HG03565 (cell line): ENCODE data around the gene NEAT1.

ENCODE experiments used
- ATAC-seq: cut with Tn5 transposase; IDR thresholded peaks from one replicate; pipeline ENCODE4 v1.9.1; 2021; ENCODE audit warnings: mild to moderate bottlenecking, moderate library complexity; ENCODE audit not compliant: unreplicated experiment

NEAT1 gene

DNA sequence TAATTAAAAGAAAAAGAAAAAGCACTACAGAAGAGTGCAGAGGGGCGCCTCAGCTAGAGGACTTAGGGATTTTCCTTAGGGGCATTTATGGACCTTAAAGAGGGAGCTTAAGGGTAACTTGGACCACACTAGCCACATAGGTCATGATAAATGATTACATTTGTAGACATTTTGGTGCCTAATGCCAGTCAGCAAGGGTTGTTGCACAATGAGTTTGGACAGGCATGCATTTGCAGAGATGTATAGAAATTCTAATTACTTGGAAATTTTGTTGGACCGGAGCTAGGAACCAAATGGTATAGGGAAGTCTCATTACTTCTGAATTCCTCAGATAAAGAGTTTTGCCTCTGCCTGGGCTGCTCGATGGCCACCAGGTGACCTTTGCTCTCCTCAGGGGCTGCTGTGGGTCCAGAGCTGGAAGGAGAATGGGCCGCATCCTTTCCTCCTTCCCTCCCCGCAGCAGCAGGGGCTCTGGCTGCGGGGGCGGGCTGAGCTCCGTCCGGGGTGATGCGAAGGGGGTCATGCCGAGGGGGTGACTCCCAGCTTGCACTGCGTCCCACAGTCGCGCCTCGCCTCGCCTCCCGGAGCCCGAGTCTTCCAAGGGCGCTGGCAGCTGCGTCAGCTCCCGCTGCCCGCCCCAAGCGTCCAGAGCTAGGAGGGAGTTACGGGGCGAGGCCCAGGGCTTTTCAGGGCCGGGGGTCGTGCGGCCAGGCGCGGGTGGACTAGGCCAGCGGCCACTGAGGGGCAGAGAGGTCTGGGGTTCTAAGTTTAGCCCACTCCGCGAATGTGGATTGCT, 56.0 kb downstream of the NEAT1 start:
- ATAC-seq: no peak

DNA sequence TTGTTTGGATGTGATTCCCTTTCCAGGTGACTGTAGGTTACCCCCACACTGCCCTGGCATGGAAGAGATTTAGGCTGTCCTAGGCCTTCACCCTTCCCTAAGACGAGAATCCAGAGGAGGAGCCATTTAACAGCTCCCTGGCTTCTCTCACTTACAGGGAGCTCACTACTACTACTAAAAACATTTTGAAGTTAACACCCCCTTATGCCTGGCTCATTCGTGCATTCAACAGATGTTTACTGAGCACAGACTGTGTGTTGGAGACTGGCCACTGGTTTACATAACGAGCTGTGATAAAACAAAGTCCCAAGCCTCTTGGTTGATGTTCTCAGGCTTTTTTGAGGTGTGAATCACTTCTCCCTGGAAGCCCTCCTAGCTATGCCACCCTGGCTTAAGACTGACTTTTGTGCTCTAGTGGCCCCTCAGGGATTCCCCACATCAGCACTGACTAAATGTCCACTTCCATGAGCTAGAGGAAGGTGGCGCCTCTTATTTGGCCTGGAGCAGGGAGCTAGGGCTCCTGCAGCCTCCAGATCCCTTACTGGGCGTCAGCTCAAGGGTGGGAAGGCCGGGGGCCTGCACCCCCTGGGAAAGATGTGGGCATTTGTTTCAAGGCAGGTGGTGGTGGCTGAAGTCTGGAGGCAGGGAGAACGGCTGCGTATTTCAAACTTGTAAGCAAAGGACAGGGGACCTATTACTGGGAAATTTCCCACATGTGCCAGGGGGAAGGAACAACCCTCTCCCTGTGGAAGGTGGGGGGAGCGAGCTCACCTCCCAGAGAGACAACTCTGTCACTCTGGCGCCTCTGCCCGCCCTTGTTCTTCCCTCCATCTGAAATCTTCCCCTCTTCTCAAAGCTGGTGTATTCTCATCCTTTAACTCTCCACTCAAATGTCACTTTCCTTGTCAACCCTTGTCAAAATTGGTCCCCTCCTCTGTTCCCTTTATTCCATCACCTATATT, 56.9 kb downstream of the NEAT1 start:
- ATAC-seq: no peak

DNA sequence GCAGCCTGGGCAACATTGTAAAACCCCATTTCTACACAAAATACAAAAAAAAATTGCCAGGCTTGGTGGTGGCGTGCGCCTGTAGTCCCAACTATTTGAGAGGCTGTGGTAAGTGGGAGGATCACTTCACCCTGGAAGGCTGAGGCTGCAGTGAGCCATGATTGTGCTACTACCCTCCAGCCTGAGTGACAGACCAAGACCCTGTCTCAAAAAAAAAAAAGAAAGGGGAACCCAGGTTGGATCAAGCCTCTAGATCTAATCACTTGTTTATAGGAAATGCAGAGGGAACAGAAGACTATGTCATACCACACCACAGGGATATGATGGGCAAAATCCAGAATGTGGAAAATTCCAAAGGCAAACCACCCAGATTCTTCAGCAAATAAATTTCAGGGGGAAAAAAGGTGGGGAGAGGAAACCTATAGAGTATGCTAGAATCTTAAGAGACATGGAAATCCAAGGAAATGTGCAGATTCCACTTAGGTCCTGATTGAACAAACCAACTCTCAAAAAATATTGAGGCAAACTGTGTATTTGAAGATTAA, 59.8 kb downstream of the NEAT1 start:
- ATAC-seq: no peak

DNA sequence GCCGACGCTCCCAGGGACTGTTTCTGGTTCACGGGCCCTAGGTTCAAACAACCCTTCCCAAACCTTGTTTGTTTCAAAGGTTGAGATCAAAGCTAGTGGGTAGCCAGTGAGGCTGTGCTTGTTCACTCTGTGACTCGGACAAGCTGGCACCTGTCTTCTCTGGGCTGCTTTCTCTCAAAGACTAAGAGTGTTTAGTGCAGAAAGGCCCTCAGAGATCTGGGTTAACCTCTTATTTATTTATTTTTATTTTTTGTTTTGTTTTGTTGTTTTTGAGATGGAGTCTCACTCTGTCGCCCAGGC, 63.3 kb downstream of the NEAT1 start:
- ATAC-seq: no peak

DNA sequence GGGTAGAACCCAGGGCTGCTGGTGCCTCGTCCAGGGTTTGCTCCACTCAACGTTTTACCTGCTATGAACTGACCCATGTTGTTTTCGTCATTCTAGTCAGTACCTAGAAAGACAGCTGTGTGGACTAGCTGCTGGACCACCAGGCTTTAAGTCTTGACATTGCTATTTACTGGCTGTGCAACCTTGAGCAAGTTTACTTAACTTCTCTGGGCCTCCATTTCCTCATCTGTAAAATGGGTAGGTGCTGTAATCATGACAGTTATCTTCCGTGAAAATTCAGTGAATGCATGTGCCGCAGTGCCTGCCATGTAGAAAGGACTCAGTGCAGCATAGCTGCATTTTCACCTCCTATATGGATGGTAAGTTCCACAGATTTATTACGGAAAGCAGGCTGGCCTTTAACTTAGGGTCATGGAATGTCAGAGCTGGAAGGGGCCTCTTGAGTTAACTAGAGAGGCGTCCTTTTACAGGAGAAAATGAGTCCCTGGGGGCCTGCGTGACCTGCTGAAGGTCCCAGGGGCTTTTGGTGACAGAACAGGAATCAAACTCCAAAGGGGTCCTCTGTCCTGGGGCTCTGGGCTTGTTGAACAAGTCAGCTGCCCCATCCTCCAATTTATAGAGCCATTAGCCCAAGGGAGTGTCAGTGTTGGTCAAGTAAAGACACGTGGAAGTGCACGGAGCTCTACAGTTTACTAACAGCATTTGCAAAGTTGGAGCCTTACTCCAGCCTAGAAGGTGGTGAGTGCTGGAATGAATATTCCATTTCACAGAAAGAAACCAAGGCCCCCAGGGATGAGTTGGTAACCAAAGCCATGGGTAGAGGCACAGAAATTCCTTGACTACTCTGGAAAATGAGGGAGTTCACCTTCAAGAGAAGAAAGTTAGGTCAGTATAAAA, 64.2 kb downstream of the NEAT1 start:
- ATAC-seq: no peak

DNA sequence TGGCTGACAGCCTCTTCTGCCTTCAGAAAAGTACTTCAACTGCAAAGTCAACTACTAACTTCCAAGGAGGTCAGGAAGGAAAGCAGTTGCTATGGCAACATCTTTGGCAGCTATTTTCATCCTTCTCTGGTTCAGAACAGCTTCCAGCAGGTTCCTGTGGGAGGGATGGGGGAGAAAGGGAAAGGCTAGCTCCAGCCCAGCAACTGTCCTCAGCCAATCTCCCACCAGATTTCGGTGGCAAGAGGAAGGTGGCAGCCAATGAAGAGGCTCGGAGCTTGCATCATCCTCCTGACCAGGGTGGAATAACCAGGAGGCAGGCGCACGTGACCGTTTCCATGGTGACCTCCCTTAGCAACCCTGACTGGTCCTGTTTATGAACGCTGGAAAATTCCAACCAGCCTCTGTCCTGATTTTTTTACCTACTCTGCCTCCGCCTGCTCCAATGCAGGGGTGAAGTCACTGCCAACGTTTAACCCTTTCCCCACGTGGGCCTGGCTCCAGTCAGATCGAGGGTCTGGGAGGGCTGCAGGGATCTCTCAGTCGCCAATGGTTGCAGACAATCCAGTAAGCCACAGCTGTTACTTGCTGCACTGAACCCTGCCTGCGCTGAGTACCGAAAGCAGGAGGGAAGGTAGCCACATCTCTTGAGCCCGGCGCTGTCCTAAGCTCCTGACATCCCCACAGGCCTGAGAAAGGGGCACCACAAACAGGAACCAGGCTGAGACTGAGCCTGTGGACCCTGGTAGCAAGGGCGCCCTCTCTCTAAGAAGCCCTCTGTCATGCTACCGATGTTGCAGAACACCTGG, 65.1 kb downstream of the NEAT1 start:
- no peak for ATAC-seq

DNA sequence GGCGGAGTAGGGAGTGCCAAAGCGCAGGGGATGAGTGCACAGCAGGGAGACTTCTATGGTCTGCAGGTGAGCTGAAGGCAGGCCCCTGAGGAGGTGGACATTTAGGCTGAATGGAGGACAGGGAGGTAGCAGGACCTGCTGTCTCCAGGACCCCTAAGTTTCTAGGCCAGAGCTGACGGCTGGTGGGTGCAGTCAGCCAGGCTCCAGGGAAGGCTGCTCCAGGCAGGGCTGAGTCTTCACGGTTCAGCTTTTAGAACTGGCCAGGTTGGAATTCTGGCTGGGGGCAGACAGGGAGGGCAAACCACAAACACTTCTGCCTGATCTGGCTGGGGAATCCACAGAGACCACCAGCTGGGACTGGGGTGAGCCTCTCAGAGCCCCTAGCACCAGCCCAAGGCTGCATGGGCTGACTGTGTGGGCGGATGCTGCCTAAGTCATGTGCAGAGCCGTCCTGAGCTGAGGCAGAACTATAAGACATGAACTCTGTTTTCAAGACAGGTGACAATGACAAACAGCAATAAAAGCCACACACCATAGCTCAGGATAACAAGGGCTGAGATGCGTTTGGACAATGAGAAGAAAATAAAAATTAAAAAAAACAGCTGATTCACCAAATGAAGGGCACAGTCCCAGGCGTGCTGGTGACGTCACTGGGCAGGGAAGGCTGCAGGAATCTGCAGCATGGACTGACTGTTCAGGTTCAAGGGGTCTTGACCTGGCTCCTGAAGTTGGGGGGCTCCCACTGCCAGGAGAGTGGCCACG, 65.9 kb downstream of the NEAT1 start:
- no peak for ATAC-seq

DNA sequence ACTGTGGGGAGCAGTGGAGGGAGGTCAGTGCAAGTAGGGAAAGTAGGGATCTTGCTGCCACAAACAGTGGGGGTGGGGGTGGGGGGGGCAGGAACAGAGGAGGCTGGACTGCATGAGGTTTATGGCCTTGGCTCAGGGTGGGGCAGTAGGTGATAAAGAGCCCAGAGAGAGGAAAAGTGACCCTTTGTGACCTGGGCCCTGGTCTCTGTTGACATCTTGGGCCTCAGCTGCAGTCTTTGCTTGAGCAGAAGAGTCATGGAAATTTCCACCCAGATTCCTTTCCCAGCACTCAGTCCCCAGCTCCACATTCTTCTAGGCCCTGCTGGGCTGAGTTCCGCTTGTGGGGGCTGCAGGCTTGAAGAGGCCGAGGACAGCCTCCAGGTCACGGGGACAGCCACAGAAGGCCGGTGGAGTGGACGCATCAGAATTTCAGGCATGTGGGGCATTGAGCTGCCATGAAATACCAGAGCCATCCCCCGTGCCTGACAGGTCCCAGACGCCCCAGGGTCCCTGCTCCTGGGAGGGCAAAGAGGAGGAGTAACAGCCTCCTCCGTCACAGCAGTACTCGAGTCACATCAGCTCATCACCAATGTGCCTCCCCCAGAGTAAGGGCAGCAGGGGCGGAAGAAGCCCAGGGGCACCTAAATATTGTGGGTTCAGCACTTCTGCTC, 66.6 kb downstream of the NEAT1 start:
- no peak for ATAC-seq

DNA sequence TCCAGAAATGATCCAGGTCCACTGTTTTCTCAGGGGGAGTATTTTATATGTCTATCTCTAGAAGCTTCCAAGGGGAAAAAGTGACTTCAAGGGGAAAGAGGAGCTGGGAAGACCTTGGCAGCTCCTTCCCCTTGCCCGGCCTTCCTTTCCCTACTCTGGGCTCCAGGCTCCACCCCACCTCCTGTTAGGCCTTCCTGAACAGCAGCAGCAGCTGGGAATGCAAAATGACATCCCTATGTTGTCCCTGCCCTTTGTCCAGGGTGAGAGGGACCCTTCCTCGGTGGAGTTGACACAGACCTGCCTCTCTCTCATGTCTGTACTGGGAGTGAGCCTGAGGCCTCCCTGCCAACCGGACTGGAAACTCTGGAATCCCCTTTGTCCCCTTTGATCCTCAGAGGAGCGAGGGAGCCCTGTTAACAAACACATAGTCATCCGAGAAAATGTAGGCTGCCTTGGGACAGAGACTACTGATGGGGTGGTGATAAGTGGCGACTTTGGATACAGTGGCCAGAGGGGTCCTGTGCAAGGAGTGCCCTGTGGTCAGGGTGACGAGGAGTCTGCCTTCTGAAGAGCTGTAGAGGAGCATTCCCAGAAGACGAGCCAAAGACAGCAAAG, 67.2 kb downstream of the NEAT1 start:
- no peak for ATAC-seq

DNA sequence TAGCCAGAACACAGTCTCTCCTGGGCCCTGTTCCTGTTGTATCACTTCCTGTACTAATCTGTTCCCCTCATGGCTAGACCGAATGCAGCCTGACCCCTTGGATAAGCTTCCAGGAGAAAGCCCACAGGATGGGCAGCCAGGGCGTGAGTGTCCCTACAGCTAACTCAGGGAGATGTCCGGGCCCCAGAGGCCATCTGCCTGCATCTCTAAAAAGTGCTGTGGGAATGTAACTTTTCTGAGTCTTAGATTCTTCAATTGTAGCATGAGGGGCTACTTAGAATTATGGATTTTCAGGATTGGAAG, 68.5 kb downstream of the NEAT1 start:
- ATAC-seq: no peak

DNA sequence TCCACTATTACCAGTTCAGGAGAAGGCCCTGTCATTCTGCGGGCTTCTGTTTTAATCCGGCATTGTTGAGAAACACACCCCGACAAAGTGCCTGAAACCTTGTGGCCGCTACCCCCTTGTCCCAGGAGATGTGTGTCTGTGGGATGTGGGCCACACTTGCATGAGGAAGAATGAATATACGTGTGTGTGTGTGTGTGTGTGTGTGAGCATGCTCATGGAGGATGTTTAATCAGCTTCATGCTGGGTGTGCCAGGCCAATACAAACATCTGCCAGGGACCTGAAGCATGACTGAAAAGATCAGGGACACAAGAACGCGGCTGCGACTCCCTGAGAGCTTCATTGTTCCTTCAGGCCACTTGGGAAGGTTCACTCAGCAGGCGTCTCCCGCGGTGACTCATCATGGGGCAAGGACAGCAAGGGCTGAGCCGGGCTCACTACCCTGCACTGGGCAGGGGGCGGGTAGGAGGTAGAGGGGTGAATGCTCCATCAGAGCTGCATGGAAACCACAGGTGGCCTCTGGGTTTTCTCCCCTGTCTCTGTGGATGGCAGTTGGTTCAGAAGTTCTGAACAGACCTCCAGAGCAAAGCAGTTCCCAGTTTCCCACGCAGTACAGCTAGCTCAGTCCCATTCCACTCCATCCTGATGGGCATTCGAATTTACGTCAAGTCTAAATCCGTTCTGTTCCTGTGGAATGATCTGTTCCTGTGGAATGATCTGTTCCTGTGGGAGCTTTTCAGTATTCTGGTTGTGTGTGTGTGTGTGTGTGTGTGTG, 69.2 kb downstream of the NEAT1 start:
- no peak for ATAC-seq

DNA sequence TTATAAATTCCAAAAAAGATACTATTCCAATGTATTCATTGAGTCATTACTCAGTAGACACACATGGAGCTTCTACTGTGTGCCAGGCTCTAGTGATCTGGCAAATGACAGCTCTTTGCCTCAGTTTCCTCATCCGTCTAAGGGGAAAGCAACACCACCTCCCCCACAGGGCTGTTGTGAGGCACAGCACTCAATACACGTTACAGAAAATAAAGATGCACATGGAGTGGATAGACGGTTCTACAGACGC, 69.7 kb downstream of the NEAT1 start:
- ATAC-seq: no peak

DNA sequence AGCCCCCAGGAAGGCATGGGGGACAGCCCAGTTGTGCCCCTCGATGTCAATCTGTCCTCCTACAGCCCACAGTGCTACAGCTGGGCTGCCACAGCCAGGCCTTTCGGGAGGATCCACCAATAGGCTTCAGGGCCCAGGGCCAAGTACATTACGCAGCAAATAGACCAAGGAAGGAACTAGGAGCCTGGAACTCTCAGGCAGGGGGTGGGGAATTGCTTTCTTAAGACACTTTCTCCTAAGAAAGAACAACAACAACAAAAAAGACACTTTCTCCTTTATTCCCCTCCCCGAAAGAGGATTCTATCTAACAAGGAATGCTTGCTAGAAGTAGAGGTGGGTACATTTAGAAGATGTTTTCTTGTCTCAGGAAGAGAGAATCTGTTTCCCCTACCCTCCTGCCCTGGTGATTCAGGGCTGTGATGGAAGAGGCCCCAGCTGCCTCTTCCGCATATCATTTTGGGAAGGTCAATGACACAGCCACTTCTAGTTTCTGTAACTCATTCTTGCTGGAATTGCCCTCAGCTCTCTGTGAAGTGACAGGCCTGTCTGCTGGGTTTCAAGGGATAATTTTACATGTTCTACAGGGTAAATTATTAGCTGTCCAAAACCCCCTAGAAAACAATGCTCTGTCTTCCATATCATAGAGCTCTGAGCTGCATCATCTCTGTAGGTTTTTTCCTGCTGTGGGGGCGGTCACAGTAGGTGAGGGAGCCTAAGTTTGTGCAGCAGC, 70.2 kb downstream of the NEAT1 start:
- ATAC-seq: no peak

DNA sequence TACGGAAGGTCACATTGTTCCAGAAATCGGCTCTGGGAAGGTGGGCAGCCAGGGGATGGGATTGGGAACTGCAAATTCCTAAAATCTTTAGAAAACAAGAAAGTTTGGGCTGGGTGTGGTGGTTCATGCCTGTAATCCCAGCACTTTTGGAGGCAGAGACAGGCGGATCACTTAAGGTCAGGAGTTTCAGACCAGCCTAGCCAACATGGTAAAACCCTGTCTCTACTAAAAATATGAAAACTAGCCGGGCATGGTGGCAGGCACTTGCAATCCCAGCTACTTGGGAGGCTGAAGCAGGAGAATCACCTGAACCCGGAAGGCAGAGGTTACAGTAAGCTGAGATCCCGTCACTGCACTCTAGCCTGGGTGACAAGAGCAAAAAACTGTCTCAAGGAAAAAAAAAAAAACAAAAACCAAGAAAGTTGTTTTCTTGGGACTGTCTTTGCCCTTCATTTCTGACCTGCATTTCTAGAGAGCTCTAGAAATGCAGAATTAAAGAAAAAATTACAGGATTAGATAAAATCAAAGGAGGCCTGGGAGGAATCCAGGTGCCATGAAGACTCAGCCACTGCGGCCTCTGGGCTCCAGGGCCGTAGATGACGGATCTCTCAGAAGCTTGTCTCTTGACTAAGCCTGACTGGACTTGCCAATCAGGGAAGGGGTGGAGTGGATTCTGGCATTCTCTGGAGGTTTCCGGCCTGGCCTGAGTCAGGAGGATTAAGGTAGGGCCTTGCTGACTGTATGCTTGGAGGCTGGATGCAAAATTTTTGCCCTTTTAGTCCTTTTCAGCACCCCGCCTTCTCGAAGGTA, 71.0 kb downstream of the NEAT1 start:
- ATAC-seq: no peak
